Sigmoid colon (tissue), 7 donors: Measurements from ENCODE around the gene TM9SF4. TPM values are rescaled to one million over a fixed set of nuclear protein-coding genes. Genes with fewer than 3 reads are reported as not detected.

Source experiments
- DNase-seq: peaks from one replicate; pipeline ENCODE4 v3.0.0-alpha.2; 2019
- H3K27ac ChIP-seq, 4 donors: fragments of 200-600 bp; sonication (generic); one replicate each; pipeline ENCODE4 v1.5.1; 2016 to 2019; ENCODE audit warnings: mild to moderate bottlenecking in 1 of 4
- H3K27me3 ChIP-seq, 3 donors: fragments of 200-600 bp; sonication (generic); one replicate each; pipeline ENCODE4 v1.5.1; 2019; ENCODE audit warnings: mild to moderate bottlenecking in 1 of 3
- H3K36me3 ChIP-seq, 4 donors: fragments of 200-600 bp; sonication (generic); one replicate each; pipeline ENCODE4 v1.5.1; 2016 to 2019
- H3K4me1 ChIP-seq, 4 donors: fragments of 200-600 bp; sonication (generic); one replicate each; pipeline ENCODE4 v1.5.1; 2017 to 2019
- H3K4me3 ChIP-seq, 4 donors: fragments of 200-600 bp; sonication (generic); one replicate each; pipeline ENCODE4 v1.5.1; 2017 to 2019; ENCODE audit warnings: mild to moderate bottlenecking in 2 of 4, moderate library complexity in 1 of 4
- H3K9me3 ChIP-seq, 4 donors: fragments of 200-600 bp in 3 of 4; sonication (generic) in 3 of 4; one replicate each; pipeline versions ENCODE4 v1.5.1 to v1.6.1; 2013 to 2019
- CTCF ChIP-seq, 4 experiments: fragments of 450-650 bp in 3 of 4; fragments of 200-600 bp in 1 of 4; IDR thresholded peaks; one replicate each; pipeline ENCODE4 v1.5.1; 2016 to 2019; ENCODE audit warnings: antibody characterized with exemption in 4 of 4, mild to moderate bottlenecking in 3 of 4, moderate library complexity in 2 of 4
- EP300 ChIP-seq, 4 donors: sonication (generic); formaldehyde crosslinking; IDR thresholded peaks; one replicate each; pipeline ENCODE4 v1.6.1; 2017; ENCODE audit warnings: antibody characterized with exemption in 4 of 4
- POLR2A ChIP-seq, 2 donors: fragments of 450-650 bp; IDR thresholded peaks; one replicate each; pipeline ENCODE4 v1.6.1; 2016; ENCODE audit warnings: antibody characterized with exemption in 2 of 2, mild to moderate bottlenecking in 2 of 2, moderate library complexity in 2 of 2
- POLR2AphosphoS5 ChIP-seq, 4 donors: sonication (generic); formaldehyde crosslinking; IDR thresholded peaks; one replicate each; pipeline ENCODE4 v1.6.1; 2017; ENCODE audit warnings: antibody characterized with exemption in 4 of 4
- WGBS, 2 donors: extraction: QIAGEN DNeasy Blood & Tissue Kit; methylation state at CpG; one replicate each; pipeline ENCODE4 v1.1.7; 2013; 5-methylcytosine and 5-hydroxymethylcytosine counted together
- intact Hi-C: fragments of 100-400 bp; cut with DNase I; formaldehyde crosslinking; loops from one replicate; pipeline ENCODE4 v1.15.1; 2023
- polyA plus RNA-seq, 3 donors: library from polyadenylated mRNA; stranded (reverse); fragments of 200-250 nt; gene quantifications; one replicate each; pipeline ENCODE4 v1.2.3, GENCODE V29; 2013
- total RNA-seq, 4 donors: library from RNA; depleted of rRNA; stranded (reverse); fragments of >200 nt; gene quantifications; one replicate each; pipeline ENCODE4 v1.1.0, GENCODE V29; 2016
- donor health status: healthy with polysubstance abuse.
- donor health status: Bipolar disorder and iron deficiency.
- donor health status: healthy.

Gene TM9SF4
- total and polyA plus RNA-seq, 7 donors: 6.6 to 38.3 (median 17.1) TPM

GRCh38 chr20:32067234-32067821 is 42.2 kb upstream of the TM9SF4 start:
- WGBS, 2 donors: 63 to 67% methylated on average over 6 of the region's 6 CpGs
- no peak overlapping the region for H3K4me3 ChIP-seq
- intact Hi-C loops: no loop called here
- peaks cover 0 to 21% (median 0%) of the 10 kb centered on the region in 3 donors for H3K27me3 ChIP-seq
- no peak for TF ChIP-seq EP300 (IDR thresholded peaks at IDR 0.05)
- no peak for TF ChIP-seq POLR2A (IDR thresholded peaks at IDR 0.05)
- no peak for TF ChIP-seq CTCF (IDR thresholded peaks at IDR 0.05)
- no peak for TF ChIP-seq POLR2AphosphoS5 (IDR thresholded peaks at IDR 0.05)
- no peak for DNase-seq
- no peaks in the 10 kb centered on the region for H3K4me1 ChIP-seq
- no peak overlapping the region for H3K27ac ChIP-seq
- no peaks in the 10 kb centered on the region for H3K9me3 ChIP-seq
- no peaks in the 10 kb centered on the region for H3K36me3 ChIP-seq

- TF ChIP-seq EP300 (IDR thresholded peaks at IDR 0.05) (no peak), POLR2A (IDR thresholded peaks at IDR 0.05) (no peak), POLR2AphosphoS5 (IDR thresholded peaks at IDR 0.05) (no peak), CTCF (IDR thresholded peaks at IDR 0.05) (no peak)
- H3K27ac ChIP-seq: no peak overlapping the region
Measured at GRCh38 chr20:32068174-32068573, 41.3 kb upstream of the TM9SF4 start.

GRCh38 chr20:32069711-32070110 is 39.8 kb upstream of the TM9SF4 start:
- H3K27ac ChIP-seq: no peak overlapping the region
- H3K4me1 ChIP-seq: no peaks in the 10 kb centered on the region
- no peak for TF ChIP-seq EP300 (IDR thresholded peaks at IDR 0.05)
- no peak for TF ChIP-seq POLR2A (IDR thresholded peaks at IDR 0.05)
- no peak for TF ChIP-seq POLR2AphosphoS5 (IDR thresholded peaks at IDR 0.05)
- no peak for TF ChIP-seq CTCF (IDR thresholded peaks at IDR 0.05)
- DNase-seq: no peak
- peaks cover 0 to 19% (median 0%) of the 10 kb centered on the region in 3 donors for H3K27me3 ChIP-seq
- H3K4me3 ChIP-seq: no peak overlapping the region
- intact Hi-C loops: no loop called here
- no peaks in the 10 kb centered on the region for H3K9me3 ChIP-seq
- no peaks in the 10 kb centered on the region for H3K36me3 ChIP-seq

More at GRCh38 chr20:32068174-32068573, 41.3 kb upstream of the TM9SF4 start:
- Histone ChIP-seq H3K36me3 (no peaks in the 10 kb centered on the region), H3K4me1 (no peaks in the 10 kb centered on the region), H3K9me3 (no peaks in the 10 kb centered on the region), H3K4me3 (no peak overlapping the region), H3K27me3 (peaks cover 0 to 15% (median 0%) of the 10 kb centered on the region in 3 donors)
- WGBS, 2 donors: 97% methylated on average over 2 of the region's 2 CpGs
- DNase-seq: no peak
- intact Hi-C loops: no loop called here

- 78 to 85% methylated on average over 1 of the region's 1 CpG for WGBS, 2 donors
- no peaks in the 10 kb centered on the region for H3K4me1 ChIP-seq
- no peaks in the 10 kb centered on the region for H3K36me3 ChIP-seq
- intact Hi-C loops: no loop called here
- H3K27ac ChIP-seq: no peak overlapping the region
- no peak for DNase-seq
- TF ChIP-seq POLR2A (IDR thresholded peaks at IDR 0.05): no peak
- no peak for TF ChIP-seq POLR2AphosphoS5 (IDR thresholded peaks at IDR 0.05)
- TF ChIP-seq EP300 (IDR thresholded peaks at IDR 0.05): no peak
- no peak for TF ChIP-seq CTCF (IDR thresholded peaks at IDR 0.05)
- H3K4me3 ChIP-seq: no peak overlapping the region
- H3K27me3 ChIP-seq: peaks cover 0 to 20% (median 0%) of the 10 kb centered on the region in 3 donors
- H3K9me3 ChIP-seq: no peaks in the 10 kb centered on the region
Measured at GRCh38 chr20:32070282-32070681, 39.2 kb upstream of the TM9SF4 start.

GRCh38 chr20:32070690-32071213 is 38.8 kb upstream of the TM9SF4 start:
- TF ChIP-seq EP300 (IDR thresholded peaks at IDR 0.05) (no peak), POLR2A (IDR thresholded peaks at IDR 0.05) (no peak), POLR2AphosphoS5 (IDR thresholded peaks at IDR 0.05) (no peak), CTCF (IDR thresholded peaks at IDR 0.05) (no peak)
- no peak overlapping the region for H3K4me3 ChIP-seq
- no peak overlapping the region for H3K27ac ChIP-seq
- H3K4me1 ChIP-seq: no peaks in the 10 kb centered on the region
- 42 to 46% methylated on average over 4 of the region's 4 CpGs for WGBS, 2 donors
- intact Hi-C loops: no loop called here
- no peaks in the 10 kb centered on the region for H3K9me3 ChIP-seq
- H3K27me3 ChIP-seq: peaks cover 0 to 20% (median 0%) of the 10 kb centered on the region in 3 donors
- no peak for DNase-seq
- H3K36me3 ChIP-seq: no peaks in the 10 kb centered on the region
